ENCODE measurements around the gene SH2B3. TPM values are rescaled to one million over a fixed set of nuclear protein-coding genes. Genes with fewer than 3 reads are reported as not detected.
"Not testable (repeated sequence)": the region's sequence is repeated elsewhere in the genome, so short reads cannot be mapped to it uniquely, and the experiment has no call there.

Gene SH2B3
- total and polyA plus RNA-seq, 8 donors = 2.5 to 21.7 (median 8.8) TPM

- TF ChIP-seq, protein P1, sequence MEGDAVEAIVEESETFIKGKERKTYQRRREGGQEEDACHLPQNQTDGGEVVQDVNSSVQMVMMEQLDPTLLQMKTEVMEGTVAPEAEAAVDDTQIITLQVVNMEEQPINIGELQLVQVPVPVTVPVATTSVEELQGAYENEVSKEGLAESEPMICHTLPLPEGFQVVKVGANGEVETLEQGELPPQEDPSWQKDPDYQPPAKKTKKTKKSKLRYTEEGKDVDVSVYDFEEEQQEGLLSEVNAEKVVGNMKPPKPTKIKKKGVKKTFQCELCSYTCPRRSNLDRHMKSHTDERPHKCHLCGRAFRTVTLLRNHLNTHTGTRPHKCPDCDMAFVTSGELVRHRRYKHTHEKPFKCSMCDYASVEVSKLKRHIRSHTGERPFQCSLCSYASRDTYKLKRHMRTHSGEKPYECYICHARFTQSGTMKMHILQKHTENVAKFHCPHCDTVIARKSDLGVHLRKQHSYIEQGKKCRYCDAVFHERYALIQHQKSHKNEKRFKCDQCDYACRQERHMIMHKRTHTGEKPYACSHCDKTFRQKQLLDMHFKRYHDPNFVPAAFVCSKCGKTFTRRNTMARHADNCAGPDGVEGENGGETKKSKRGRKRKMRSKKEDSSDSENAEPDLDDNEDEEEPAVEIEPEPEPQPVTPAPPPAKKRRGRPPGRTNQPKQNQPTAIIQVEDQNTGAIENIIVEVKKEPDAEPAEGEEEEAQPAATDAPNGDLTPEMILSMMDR (IDR thresholded peaks at IDR 0.05) = no peak
- TF ChIP-seq EP300 (IDR thresholded peaks at IDR 0.05) (no peak), POLR2AphosphoS5 (IDR thresholded peaks at IDR 0.05) (no peak), POLR2A (IDR thresholded peaks at IDR 0.05) (no peak)
- H3K36me3 ChIP-seq = no peaks in the 10 kb centered on the region
- no peaks in the 10 kb centered on the region for H3K4me1 ChIP-seq
- DNase-seq = no peak
- H3K9me3 ChIP-seq = no peaks in the 10 kb centered on the region
- intact Hi-C loops (cut with DNase I; ENCODE audit: low total_unique reads) = no loop called here
- 85 to 89% (median 87%) methylated on average over 9 of the region's 9 CpGs for WGBS, 5 donors
- H3K27ac ChIP-seq = no peak overlapping the region
- peaks cover 0 to 7% (median 0%) of the 10 kb centered on the region in 3 donors for H3K27me3 ChIP-seq
- H3K4me3 ChIP-seq = no peak overlapping the region
Measured at GRCh38 chr12:111390910-111391309, 14.8 kb upstream of the SH2B3 start.

GRCh38 chr12:111393700-111394300 lies 11.9 kb upstream of the SH2B3 start:
- Histone ChIP-seq H3K4me3 (no peak overlapping the region), H3K27me3 (peaks cover 0 to 7% (median 0%) of the 10 kb centered on the region in 3 donors), H3K36me3 (no peaks in the 10 kb centered on the region), H3K9me3 (no peaks in the 10 kb centered on the region), H3K27ac (no peak overlapping the region), H3K4me1 (peaks cover 7 to 16% (median 13%) of the 10 kb centered on the region in 4 donors)
- intact Hi-C loops (cut with DNase I; ENCODE audit: low total_unique reads) = no loop called here
- peak in 1 of 2 donors; percentile 37 for DNase-seq
- no peak for TF ChIP-seq POLR2AphosphoS5 (IDR thresholded peaks at IDR 0.05)
- TF ChIP-seq EP300 (IDR thresholded peaks at IDR 0.05) = no peak
- TF ChIP-seq POLR2A (IDR thresholded peaks at IDR 0.05) = no peak
- TF ChIP-seq, protein P1 (IDR thresholded peaks at IDR 0.05) = no peak
- WGBS, 5 donors = 69 to 79% (median 77%) methylated on average over 8 of the region's 8 CpGs

DNA sequence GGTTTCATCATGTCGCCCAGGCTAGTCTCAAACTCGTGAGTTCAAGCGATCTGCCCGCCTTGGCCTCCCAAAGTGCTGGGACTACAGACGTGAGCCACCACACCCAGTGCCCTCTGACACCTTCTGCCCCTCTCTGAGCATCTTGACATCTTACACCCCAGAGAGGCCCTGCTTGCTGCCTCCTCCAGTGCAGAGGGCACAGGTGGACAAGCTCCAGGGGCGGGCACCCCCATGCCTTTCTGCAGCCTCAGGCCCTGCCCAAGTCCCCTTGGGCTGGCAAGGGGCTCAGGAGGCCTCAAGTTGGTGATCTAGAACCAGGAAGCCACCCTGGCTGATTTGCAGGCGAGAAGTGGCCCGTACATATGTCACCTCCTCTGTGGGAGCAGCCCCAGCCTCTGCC lies 11.2 kb upstream of the SH2B3 start:
- intact Hi-C loops (cut with DNase I; ENCODE audit: low total_unique reads) = no loop called here
- H3K4me1 ChIP-seq = peaks cover 7 to 16% (median 13%) of the 10 kb centered on the region in 4 donors
- DNase-seq = no peak
- TF ChIP-seq POLR2A (IDR thresholded peaks at IDR 0.05) = no peak
- TF ChIP-seq POLR2AphosphoS5 (IDR thresholded peaks at IDR 0.05) = no peak
- no peak for TF ChIP-seq EP300 (IDR thresholded peaks at IDR 0.05)
- TF ChIP-seq, protein P1 (IDR thresholded peaks at IDR 0.05) = no peak
- WGBS, 5 donors = 71 to 90% (median 83%) methylated on average over 6 to 8 of the region's 8 CpGs
- H3K4me3 ChIP-seq = no peak overlapping the region
- H3K36me3 ChIP-seq = no peaks in the 10 kb centered on the region
- no peak overlapping the region for H3K27ac ChIP-seq
- peaks cover 0 to 7% (median 0%) of the 10 kb centered on the region in 3 donors for H3K27me3 ChIP-seq
- no peaks in the 10 kb centered on the region for H3K9me3 ChIP-seq

- Histone ChIP-seq H3K36me3 (no peaks in the 10 kb centered on the region), H3K4me3 (no peak overlapping the region), H3K4me1 (peaks cover 7 to 16% (median 13%) of the 10 kb centered on the region in 4 donors), H3K27ac (no peak overlapping the region), H3K27me3 (peaks cover 0 to 7% (median 0%) of the 10 kb centered on the region in 3 donors), H3K9me3 (no peaks in the 10 kb centered on the region)
- intact Hi-C loops (cut with DNase I; ENCODE audit: low total_unique reads) = loop anchor here (2.0 kb wide), 1 partner anchor 55 kb away; no protein-coding TSS in a partner anchor
- DNase-seq = no peak
- 77 to 88% (median 83%) methylated on average over 8 of the region's 8 CpGs for WGBS, 5 donors
- TF ChIP-seq, protein P1 (IDR thresholded peaks at IDR 0.05) = no peak
- TF ChIP-seq POLR2AphosphoS5 (IDR thresholded peaks at IDR 0.05) (no peak), EP300 (IDR thresholded peaks at IDR 0.05) (no peak), POLR2A (IDR thresholded peaks at IDR 0.05) (no peak)
Measured at GRCh38 chr12:111395336-111396187, 10.2 kb upstream of the SH2B3 start.

DNA sequence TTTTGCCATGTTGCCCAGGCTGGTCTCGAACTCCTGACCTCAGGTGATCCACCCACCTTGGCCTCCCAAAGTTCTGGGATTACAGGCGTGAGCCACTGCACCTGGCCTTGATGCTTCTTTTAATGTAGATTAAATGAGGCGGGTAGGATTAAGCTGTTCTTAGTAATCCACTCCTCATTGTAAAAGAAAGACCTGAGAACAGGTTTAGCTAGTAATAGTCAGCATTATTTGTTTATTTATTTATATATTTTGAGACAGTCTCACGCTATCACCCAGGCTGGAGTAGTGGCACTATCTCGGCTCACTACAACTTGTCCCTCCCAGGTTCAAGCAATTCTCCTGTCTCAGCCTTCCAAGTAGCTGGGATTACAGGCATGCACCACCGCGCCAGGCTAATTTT lies 9.5 kb upstream of the SH2B3 start:
- H3K36me3 ChIP-seq, H3K4me3 ChIP-seq, H3K27me3 ChIP-seq, DNase-seq, H3K9me3 ChIP-seq: not testable (repeated sequence)
- peaks cover 7 to 16% (median 13%) of the 10 kb centered on the region in 4 donors for H3K4me1 ChIP-seq
- 75 to 92% (median 84%) methylated on average over 7 of the region's 7 CpGs for WGBS, 5 donors
- intact Hi-C loops (cut with DNase I; ENCODE audit: low total_unique reads) = loop anchor here (2.0 kb wide), 1 partner anchor 55 kb away; no protein-coding TSS in a partner anchor
- peak overlapping the region in 2 of 5 donors; percentile 61 to 68 for H3K27ac ChIP-seq
